HG03469 (cell line): ENCODE data around the gene MIDN.
"Not testable (repeated sequence)": the region's sequence is repeated elsewhere in the genome, so short reads cannot be mapped to it uniquely, and the experiment has no call there.

Source experiments
- ATAC-seq: cut with Tn5 transposase; IDR thresholded peaks from one replicate; pipeline ENCODE4 v1.9.1; 2021; ENCODE audit warnings: mild to moderate bottlenecking, moderate library complexity, moderate number of reproducible peaks; ENCODE audit not compliant: unreplicated experiment

The MIDN gene

GRCh38 chr19:1248139-1248785 lies at the start of gene MIDN:
TSS of gene MIDN (plus strand) at chr19:1248583. CDS start at chr19:1250297, 1,714 bp downstream.
- peak; percentile 9 for ATAC-seq

GRCh38 chr19:1199531-1199930 lies 48.9 kb upstream of the MIDN start:
- ATAC-seq, result no peak

DNA sequence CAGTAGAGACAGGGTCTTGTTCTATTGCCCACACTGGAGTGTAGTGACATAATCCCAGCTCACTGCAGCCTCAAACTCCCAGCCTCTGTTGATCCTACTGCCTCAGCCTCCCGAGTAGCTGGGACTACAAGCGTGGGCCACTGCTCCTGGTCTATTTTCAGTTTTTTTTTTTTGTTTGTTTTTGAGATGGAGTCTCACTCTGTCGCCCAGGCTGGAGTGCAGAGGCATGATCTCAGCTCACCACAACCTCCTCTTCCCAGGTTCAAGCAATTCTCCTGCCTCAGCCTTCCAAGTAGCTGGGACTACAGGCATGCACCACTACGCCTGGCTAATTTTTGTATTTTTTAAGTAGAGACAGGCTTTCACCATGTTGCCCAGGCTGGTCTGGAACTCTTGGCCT lies 47.8 kb upstream of the MIDN start:
- ATAC-seq, result not testable (repeated sequence)

DNA sequence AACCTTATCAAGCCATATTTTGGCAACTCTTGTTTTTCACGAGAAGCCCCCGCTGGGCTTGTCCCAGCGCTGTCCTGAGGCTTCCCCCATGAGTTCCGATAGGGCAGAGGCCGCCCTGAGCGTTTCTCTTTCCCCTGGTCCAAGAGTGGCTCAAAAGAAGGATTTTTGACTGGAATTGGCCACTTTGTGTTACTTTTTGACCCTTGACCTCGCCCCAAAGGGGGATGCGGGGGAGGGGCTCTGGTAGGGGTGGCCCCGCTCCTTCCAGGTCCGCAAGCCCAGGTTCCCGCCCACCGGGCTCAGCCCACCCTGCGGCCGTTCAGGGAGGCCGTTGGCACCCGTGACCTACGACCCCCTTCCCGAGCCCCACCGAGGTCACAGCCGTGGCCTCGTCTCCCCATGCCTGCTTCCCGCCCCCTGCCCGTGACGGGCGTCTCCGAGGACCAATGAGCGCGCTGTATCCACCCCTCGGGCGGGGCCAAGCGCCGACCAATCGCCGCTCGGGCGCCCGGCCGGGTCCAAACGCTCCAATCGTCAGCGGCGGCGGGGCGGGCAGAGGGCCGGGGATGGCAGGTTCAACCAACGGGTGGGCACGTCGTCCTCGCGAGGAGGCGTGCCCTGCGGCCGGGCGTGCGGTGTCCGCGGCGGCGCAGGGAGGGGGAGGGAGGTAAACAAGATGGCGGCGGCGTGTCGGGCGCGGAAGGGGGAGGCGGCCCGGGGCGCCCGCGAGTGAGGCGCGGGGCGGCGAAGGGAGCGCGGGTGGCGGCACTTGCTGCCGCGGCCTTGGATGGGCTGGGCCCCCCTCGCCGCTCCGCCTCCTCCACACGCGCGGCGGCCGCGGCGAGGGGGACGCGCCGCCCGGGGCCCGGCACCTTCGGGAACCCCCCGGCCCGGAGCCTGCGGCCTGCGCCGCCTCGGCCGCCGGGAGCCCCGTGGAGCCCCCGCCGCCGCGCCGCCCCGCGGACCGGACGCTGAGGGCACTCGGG lies 43.0 kb upstream of the MIDN start, which contains the start of gene STK11:
Gene STK11 (plus strand): TSS at position 665 of the 986 bp plus-strand sequence. CDS start 1,136 bp downstream, outside the sequence.
- peak; percentile 56 for ATAC-seq

DNA sequence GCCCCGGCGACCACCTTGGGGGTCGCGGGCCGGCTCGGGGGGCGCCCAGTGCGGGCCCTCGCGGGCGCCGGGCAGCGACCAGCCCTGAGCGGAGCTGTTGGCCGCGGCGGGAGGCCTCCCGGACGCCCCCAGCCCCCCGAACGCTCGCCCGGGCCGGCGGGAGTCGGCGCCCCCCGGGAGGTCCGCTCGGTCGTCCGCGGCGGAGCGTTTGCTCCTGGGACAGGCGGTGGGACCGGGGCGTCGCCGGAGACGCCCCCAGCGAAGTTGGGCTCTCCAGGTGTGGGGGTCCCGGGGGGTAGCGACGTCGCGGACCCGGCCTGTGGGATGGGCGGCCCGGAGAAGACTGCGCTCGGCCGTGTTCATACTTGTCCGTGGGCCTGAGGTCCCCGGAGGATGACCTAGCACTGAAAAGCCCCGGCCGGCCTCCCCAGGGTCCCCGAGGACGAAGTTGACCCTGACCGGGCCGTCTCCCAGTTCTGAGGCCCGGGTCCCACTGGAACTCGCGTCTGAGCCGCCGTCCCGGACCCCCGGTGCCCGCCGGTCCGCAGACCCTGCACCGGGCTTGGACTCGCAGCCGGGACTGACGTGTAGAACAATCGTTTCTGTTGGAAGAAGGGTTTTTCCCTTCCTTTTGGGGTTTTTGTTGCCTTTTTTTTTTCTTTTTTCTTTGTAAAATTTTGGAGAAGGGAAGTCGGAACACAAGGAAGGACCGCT lies 42.1 kb upstream of the MIDN start:
- no peak for ATAC-seq

DNA sequence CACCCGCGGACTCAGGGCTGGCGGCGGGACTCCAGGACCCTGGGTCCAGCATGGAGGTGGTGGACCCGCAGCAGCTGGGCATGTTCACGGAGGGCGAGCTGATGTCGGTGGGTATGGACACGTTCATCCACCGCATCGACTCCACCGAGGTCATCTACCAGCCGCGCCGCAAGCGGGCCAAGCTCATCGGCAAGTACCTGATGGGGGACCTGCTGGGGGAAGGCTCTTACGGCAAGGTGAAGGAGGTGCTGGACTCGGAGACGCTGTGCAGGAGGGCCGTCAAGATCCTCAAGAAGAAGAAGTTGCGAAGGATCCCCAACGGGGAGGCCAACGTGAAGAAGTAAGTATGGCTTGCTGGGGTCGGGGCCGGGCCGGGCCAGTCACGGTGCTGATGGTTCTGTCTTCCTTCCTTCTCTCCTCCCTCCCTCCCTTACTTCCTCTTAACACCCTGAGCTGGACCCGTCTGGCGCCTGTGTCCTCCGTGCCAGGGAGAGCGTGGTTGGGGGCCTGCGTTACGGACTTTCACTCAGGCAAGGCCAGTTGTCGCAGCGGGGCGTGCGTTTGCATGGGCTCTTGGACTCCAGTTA lies 41.4 kb upstream of the MIDN start:
- no peak for ATAC-seq

DNA sequence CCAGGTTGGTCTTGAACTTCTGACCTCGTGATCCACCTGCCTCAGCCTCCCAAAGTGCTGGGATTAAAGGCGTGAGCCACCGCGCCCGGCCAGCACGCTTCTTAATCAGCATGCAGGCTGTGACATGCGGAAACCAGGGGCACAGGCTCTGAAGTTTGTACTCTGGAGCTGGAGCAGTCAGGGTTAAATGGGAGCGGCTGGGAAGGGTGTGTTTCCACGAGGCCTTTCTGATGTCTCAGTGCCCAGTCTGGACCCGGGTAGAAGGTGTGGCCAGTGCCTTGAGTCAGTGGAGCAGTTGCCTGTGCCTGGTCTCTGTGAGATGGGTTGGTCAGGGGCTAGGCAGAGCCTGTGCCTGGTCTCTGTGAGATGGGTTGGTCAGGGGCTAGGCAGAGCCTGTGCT lies 39.6 kb upstream of the MIDN start:
- not testable (repeated sequence) for ATAC-seq

GRCh38 chr19:1210227-1210538 lies 38.2 kb upstream of the MIDN start:
- no peak for ATAC-seq

GRCh38 chr19:1211494-1212234 lies 36.7 kb upstream of the MIDN start:
- no peak for ATAC-seq

DNA sequence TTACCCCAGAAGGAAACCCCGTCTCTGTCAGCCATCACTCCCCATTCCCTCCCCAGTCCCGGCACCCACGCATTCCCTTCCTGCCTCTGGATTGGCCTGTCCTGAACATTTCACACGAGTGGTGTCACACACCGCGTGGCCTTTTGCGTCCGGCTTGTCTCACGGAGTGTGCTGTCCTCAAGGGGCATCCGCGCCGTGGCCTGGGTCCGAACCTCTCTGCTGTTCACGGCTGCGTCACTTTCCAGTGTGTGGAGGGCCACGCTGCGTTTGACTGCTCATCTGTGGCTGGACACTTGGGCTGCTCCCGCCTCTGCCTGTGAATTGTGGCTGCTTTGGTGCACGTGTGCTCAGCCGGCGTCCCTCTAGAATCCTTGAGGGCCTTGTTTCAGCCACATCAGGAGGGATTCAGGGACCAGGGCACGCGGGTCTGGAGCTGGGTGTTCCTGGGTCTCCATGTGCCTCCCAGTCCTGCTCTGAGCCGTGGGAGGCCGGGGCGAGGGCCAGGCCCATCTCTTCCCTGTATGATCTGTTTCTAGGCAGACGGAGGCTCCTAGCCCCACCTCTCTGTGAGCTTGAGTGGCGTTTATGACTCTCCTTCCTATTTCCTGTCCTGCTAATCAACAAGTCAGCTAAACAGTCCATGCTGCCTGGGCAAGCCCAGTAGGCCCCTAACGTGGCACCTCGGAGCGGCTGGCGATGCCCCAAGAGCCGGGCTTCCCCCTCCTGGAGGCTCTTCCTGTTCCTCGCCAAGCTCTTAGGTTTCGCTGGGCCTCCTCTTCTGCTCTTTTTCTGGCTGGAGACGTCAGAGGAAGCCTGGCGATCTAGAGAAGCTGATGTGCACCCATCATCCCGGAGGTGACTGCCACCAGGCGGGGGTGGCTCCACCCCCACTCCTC lies 34.7 kb upstream of the MIDN start:
- no peak for ATAC-seq

DNA sequence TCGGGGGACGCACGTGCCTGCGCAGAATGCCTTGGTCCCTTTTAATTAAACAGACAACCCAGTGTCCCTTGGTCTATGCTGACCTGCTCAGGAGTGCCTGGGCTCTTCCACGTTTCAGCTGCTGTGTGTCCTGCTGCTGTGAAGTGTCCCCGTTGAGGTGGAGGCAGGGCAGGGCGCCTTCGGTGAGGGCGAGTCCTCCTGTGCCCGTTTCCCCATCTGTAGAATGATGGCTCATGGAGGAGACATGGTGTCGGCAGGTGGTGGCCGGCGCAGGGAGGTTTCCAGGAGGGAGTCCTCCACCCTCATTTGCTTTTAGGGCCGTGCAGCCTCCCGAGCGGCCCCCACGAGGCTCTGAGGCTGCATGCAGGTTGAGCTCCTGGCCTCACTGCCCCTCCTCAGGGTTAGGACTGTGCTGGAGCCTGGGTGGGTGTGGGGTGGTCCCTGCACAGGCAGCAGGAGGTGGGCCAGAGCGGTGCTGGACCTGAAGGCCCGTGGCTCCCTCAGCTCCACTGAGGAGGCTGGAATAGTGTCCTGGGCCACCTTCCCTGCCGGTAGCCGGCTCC lies 34.0 kb upstream of the MIDN start:
- no peak for ATAC-seq

DNA sequence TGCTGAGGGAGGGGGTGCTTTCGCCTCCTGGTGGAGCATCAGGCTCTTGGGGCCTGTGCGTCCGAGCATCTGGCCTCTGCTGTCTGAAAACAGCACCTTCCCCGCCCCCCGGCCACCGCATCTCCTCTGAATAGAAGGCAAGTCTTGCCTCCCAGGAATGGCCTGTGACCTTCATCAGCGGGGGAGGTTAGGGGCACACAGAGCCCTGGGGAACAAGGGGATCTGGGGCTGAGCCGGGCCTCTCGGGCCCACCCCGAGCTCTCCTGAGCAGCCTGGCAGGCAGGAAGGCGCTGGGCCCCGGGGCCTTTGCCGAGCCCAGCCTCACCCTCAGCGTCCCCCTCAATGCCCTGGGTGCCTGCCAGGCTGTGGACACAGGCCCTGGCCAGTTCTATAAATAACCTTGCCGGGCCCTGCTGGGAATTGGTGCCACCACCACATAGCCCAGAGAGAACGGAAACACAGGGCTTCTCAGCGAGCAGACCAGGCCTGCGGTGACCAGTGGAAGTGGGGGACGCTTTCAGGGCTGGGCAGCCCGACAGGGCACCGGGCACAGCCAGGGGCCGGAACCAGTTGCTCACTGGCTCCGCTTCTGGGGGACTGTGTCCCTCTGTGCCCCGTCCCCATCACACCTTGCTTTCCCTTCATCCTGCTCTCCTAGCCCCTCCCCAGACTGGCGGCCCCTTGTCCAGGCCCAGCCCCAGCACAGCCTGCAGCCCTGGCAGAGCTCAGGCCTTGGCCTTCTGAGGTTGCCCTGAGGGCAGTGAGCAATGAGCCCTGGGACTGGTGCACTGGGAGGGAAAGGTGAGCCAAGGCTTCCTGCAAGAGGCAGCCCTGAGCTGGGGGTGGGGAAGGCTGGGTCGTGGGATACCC lies 33.3 kb upstream of the MIDN start:
- no peak for ATAC-seq

DNA sequence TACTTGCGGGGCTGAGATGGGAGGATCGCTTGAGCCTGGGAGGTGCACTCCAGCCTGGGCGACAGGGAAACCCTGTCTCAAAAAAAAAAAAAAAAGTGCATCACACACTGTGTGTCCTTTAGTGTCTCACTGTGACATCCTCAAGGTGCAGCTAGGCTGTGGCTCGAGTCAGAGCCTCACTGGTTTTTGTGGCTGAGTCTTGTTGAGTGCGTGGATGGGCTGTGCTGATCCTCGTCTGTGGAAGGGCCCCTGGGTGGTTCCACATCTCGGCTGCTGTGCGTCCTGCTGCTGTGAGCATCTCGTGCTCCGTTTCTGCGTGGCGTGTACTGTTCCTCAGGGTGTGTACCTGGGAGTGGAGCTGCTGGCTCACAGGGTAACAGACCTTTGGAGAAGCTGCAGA lies 31.6 kb upstream of the MIDN start:
- no peak for ATAC-seq

GRCh38 chr19:1217366-1217765 lies 31.0 kb upstream of the MIDN start:
- ATAC-seq, result no peak

- no peak for ATAC-seq
Measured at GRCh38 chr19:1218751-1219567, 29.4 kb upstream of the MIDN start.

GRCh38 chr19:1219786-1220476 lies 28.5 kb upstream of the MIDN start:
- ATAC-seq, result no peak

DNA sequence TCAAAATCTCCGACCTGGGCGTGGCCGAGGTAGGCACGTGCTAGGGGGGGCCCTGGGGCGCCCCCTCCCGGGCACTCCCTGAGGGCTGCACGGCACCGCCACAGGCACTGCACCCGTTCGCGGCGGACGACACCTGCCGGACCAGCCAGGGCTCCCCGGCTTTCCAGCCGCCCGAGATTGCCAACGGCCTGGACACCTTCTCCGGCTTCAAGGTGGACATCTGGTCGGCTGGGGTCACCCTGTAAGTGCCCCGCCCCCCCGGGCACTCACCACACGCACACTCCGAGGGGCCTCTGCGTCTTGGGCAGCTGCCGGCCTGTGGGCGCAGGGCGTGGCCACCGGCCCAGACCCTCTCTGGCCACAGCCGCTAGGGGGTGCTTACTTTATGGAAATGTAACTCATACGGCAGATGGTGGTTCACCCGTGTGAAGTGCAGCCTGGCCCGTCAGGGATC lies 27.9 kb upstream of the MIDN start:
- ATAC-seq, result no peak
